Activated naive CD8-positive, alpha-beta T cell treated with anti-CD3 and anti-CD28 coated beads for 36 hours (primary cell): ENCODE results near the gene ANTXR1. TPM values are rescaled to one million over a fixed set of nuclear protein-coding genes. Genes with fewer than 3 reads are reported as not detected.

Experiments used
- DNase-seq: peaks from one replicate; pipeline ENCODE4 v3.0.0; 2021
- H3K27ac Mint-ChIP-seq: one replicate; pipeline ENCODE4 v1.8.0; 2022; ENCODE audit warnings: mild to moderate bottlenecking, moderate library complexity, mixed read lengths
- H3K27me3 Mint-ChIP-seq: one replicate; pipeline ENCODE4 v1.8.0; 2022; ENCODE audit warnings: mild to moderate bottlenecking, mixed read lengths
- H3K36me3 Mint-ChIP-seq: one replicate; pipeline ENCODE4 v1.8.0; 2021; ENCODE audit warnings: mild to moderate bottlenecking, mixed read lengths
- H3K4me1 Mint-ChIP-seq: one replicate; pipeline ENCODE4 v1.8.0; 2021; ENCODE audit warnings: mixed read lengths
- H3K4me3 Mint-ChIP-seq: one replicate; pipeline ENCODE4 v1.8.0; 2022; ENCODE audit warnings: mild to moderate bottlenecking, moderate library complexity, mixed read lengths
- H3K9me3 Mint-ChIP-seq: one replicate; pipeline ENCODE4 v1.8.0; 2022; ENCODE audit warnings: mixed read lengths
- total RNA-seq, 2 experiments: library from RNA; stranded (reverse); gene quantifications; one replicate each; pipeline ENCODE4 v1.2.3, GENCODE V29; 2021

Gene ANTXR1
- total RNA-seq, 2 experiments from 2014 or later = 0.91 to 1.1 TPM

DNA sequence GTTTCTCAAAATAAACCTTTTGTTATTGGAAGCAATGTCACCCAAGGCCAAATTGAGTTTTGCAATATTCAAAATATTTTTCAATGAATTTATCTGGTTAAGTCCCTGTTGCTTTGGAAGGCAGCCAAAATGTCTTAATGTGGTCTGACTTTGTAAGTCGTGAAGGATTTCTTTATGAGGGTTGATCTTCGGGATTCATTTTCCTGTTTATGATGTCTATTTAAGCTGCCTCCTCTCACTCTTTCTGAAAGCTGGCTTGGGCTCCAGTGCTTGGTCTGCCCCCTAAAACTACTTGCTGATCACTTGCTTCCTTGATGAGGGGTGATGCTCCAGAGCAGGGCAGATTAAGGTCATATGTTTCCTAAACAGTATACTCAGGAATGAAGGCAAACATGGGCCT lies 141.1 kb downstream of the ANTXR1 start:
- no peak overlapping the region for H3K27ac Mint-ChIP-seq

DNA sequence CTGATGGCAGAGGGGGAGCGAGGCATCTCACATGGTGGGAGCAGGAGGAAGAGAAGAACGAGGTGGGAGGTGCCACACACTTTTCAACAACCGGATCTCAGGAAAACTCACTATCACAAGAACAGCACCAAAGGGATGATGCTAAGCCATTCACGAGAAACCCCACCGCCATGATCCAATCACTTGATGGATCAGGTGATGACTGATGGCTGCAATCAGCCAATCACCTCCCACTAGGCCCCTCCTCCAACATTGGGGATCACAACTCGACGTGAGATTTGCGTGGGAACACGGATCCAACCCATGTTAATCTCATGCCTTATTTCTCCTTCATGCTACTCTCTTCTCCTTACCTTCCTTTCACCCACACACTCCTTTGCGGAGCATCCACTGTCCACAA lies 143.6 kb downstream of the ANTXR1 start:
- no peak overlapping the region for H3K4me3 Mint-ChIP-seq
- no peak overlapping the region for H3K27ac Mint-ChIP-seq
- H3K9me3 Mint-ChIP-seq = no peaks in the 10 kb centered on the region
- DNase-seq = no peak
- H3K36me3 Mint-ChIP-seq = no peaks in the 10 kb centered on the region
- H3K4me1 Mint-ChIP-seq = no peaks in the 10 kb centered on the region
- H3K27me3 Mint-ChIP-seq = peaks cover 3% of the 10 kb centered on the region

More for the DNA sequence above, 141.1 kb downstream of the ANTXR1 start:
- Mint-ChIP-seq H3K4me1 (no peaks in the 10 kb centered on the region), H3K4me3 (no peak overlapping the region), H3K36me3 (no peaks in the 10 kb centered on the region), H3K27me3 (no peaks in the 10 kb centered on the region), H3K9me3 (no peaks in the 10 kb centered on the region)
- no peak for DNase-seq

GRCh38 chr2:69157441-69157840 lies 144.5 kb downstream of the ANTXR1 start:
- Mint-ChIP-seq H3K4me3 (no peak overlapping the region), H3K27me3 (peaks cover 3% of the 10 kb centered on the region), H3K27ac (no peak overlapping the region), H3K36me3 (no peaks in the 10 kb centered on the region), H3K9me3 (no peaks in the 10 kb centered on the region), H3K4me1 (no peaks in the 10 kb centered on the region)
- DNase-seq = no peak

DNA sequence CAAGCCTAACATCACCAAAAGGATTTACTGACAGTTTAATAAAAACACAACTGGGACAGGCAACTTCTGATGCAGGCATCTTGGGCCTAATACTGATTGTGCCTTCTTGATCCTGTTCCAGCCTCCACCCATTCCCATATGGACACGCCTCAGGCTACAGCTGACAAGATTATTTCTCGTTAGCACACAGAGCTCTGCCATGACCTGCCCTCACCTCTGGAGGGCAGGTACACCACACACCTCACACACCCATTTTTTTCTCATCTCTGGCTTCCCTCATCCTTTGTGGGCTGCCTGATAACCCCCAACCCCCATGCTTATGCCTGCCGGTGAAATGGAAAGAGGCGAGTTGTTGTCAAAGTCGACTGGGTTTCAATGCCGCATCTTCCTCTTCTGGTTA lies 147.0 kb downstream of the ANTXR1 start:
- DNase-seq = no peak
- Mint-ChIP-seq H3K4me3 (no peak overlapping the region), H3K27ac (no peak overlapping the region), H3K36me3 (no peaks in the 10 kb centered on the region), H3K4me1 (no peaks in the 10 kb centered on the region), H3K9me3 (no peaks in the 10 kb centered on the region), H3K27me3 (peaks cover 6% of the 10 kb centered on the region)

- Mint-ChIP-seq H3K27ac (no peak overlapping the region), H3K9me3 (no peaks in the 10 kb centered on the region), H3K4me3 (no peak overlapping the region), H3K4me1 (no peaks in the 10 kb centered on the region), H3K27me3 (peaks cover 6% of the 10 kb centered on the region), H3K36me3 (no peaks in the 10 kb centered on the region)
- no peak for DNase-seq
Observed at GRCh38 chr2:69162057-69162456, 149.1 kb downstream of the ANTXR1 start.

- Mint-ChIP-seq H3K27ac (no peak overlapping the region), H3K4me1 (no peaks in the 10 kb centered on the region), H3K9me3 (no peaks in the 10 kb centered on the region), H3K4me3 (no peak overlapping the region), H3K27me3 (peaks cover 6% of the 10 kb centered on the region), H3K36me3 (no peaks in the 10 kb centered on the region)
- no peak for DNase-seq
Observed at GRCh38 chr2:69163109-69163508, 150.1 kb downstream of the ANTXR1 start.

DNA sequence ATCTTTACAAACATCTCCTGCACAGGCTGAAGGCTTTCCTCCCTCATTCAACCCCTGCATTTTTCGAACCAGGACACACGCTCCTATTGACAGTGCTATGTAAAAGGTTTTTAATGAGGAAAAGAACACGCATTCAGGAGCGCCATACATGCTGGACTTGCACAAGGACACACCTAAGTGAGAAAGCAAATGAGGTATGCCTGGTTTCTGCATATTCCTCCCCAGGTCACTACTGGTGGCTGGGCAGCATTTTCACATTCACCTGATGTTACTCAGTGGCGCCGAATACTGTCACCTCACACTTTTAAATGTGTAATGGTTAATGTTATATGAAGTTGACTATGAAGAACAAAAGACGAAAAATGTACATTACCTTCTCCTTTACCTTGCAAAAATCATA lies 150.6 kb downstream of the ANTXR1 start:
- Mint-ChIP-seq H3K27ac (no peak overlapping the region), H3K27me3 (peaks cover 6% of the 10 kb centered on the region), H3K36me3 (no peaks in the 10 kb centered on the region), H3K4me1 (no peaks in the 10 kb centered on the region), H3K9me3 (no peaks in the 10 kb centered on the region), H3K4me3 (no peak overlapping the region)
- no peak for DNase-seq

DNA sequence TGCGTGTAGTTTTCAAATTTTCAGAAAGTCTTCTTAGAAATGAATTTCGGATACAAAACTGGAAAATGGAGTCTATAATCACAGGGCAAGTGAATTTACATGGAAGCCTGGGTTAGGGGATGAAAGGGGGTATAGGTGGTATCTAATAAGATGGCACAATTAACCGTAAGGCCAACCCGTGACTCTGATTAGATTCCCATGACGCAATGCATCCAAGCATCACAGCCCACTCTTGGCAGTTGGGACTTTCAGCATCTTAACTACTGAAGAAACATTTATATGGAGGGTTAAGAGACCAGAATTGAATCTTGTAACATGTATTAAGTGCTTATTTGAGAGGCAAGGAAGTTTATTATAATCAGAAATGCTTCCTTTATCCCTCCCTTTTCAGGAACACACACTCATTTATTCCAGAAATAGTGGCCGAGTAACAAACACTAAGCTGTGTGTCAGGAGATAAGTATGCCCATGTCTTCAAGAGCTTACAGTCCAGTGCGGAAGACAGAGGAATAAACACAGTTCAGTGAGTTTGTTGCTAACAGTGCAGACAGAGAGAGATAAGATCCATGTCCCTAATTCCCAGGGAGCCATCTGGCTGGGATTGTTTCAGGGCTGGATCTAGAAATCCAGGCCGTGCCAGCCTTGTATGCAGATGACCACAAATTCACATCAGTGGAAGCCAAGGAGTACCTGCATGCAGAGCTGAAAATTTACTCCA lies 151.2 kb downstream of the ANTXR1 start:
- Mint-ChIP-seq H3K36me3 (no peaks in the 10 kb centered on the region), H3K27me3 (peaks cover 6% of the 10 kb centered on the region), H3K27ac (no peak overlapping the region), H3K9me3 (no peaks in the 10 kb centered on the region), H3K4me3 (no peak overlapping the region), H3K4me1 (no peaks in the 10 kb centered on the region)
- no peak for DNase-seq

DNA sequence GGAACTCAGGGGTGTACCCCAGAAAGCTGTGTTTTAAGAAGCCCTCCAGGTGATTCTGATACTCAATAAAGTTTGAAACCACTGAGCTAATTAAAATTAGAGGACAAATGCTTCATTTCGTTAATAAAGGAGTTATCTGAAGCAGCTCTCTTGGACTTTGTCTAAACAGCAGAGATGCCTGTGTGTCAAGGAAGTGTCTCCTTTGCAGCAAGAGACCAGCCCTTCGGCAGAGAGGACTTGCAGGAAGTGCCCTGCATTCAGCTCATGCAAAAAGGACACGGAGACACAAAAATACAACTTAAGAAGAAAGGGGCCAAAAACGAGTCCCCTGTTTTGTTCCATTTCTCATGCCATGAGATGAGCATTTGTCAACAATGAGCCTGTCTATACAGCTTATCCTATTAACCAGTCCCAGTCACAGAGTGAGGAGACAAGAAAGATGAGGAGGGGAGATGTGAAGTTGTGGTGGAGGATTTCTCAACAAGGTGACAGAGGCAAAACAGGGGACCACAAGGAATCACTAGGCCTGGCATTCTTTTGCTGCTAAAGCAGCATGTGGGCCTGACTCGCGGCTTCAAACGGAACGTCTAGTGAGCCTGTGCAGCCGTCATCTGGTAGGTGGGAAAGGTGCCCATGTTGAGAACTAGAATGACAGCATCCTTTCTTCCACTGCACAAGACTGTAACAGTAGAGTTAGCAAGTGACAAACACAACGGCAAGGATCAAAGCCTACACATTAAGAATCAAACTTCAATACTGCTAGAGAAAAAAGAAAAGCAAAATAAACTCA lies 152.3 kb downstream of the ANTXR1 start:
- no peak for DNase-seq
- Mint-ChIP-seq H3K36me3 (no peaks in the 10 kb centered on the region), H3K4me3 (no peak overlapping the region), H3K9me3 (no peaks in the 10 kb centered on the region), H3K27me3 (peaks cover 7% of the 10 kb centered on the region), H3K27ac (no peak overlapping the region), H3K4me1 (no peaks in the 10 kb centered on the region)

GRCh38 chr2:69166465-69166811 lies 153.5 kb downstream of the ANTXR1 start:
- H3K27me3 Mint-ChIP-seq = peaks cover 11% of the 10 kb centered on the region
- no peaks in the 10 kb centered on the region for H3K9me3 Mint-ChIP-seq
- H3K4me3 Mint-ChIP-seq = no peak overlapping the region
- no peak for DNase-seq
- H3K36me3 Mint-ChIP-seq = no peaks in the 10 kb centered on the region
- no peaks in the 10 kb centered on the region for H3K4me1 Mint-ChIP-seq
- no peak overlapping the region for H3K27ac Mint-ChIP-seq

- Mint-ChIP-seq H3K9me3 (no peaks in the 10 kb centered on the region), H3K36me3 (no peaks in the 10 kb centered on the region), H3K27me3 (peaks cover 13% of the 10 kb centered on the region), H3K4me1 (no peaks in the 10 kb centered on the region), H3K27ac (no peak overlapping the region), H3K4me3 (no peak overlapping the region)
- DNase-seq = no peak
Observed at GRCh38 chr2:69166812-69167468, 154.0 kb downstream of the ANTXR1 start.

GRCh38 chr2:69167469-69167822 lies 154.5 kb downstream of the ANTXR1 start:
- no peaks in the 10 kb centered on the region for H3K36me3 Mint-ChIP-seq
- no peak for DNase-seq
- H3K4me1 Mint-ChIP-seq = no peaks in the 10 kb centered on the region
- H3K9me3 Mint-ChIP-seq = no peaks in the 10 kb centered on the region
- no peak overlapping the region for H3K4me3 Mint-ChIP-seq
- peaks cover 13% of the 10 kb centered on the region for H3K27me3 Mint-ChIP-seq
- H3K27ac Mint-ChIP-seq = no peak overlapping the region

GRCh38 chr2:69168144-69168813 lies 155.3 kb downstream of the ANTXR1 start:
- Mint-ChIP-seq H3K9me3 (no peaks in the 10 kb centered on the region), H3K4me1 (no peaks in the 10 kb centered on the region), H3K27ac (no peak overlapping the region), H3K36me3 (no peaks in the 10 kb centered on the region), H3K4me3 (no peak overlapping the region), H3K27me3 (peaks cover 12% of the 10 kb centered on the region)
- DNase-seq = no peak

DNA sequence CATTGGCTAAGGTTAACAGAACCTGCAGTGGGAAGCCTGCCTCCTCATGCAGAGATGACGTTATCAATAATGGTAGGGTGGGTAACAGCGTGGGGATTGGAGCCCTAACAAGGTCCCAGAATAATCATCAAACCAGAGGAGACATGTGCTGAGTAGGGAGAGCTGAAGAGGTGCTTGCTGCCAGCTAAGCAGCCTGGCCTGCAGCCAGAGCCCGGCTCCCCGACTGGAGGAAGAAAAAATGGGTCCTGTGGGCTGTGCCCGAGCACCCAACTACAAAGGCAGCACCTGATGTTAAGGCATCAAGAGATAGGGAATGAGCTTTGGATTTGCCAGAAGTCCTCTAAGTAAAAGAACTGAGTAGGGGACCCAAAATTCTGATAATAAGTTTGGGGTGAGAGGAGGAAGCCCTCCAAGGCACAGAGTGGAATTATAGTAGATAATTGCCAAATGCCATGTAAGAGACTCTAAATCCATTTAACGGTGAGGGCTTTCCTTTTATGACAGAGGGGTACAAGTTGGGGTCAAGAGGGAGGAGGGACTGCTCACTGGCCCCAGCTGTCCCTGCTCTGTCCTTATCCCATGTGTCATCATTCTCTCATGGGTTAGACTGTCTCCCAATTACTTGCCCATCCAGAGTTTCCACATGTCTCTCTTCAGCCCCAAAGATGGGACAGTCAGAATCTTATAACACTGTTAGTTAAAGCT lies 156.1 kb downstream of the ANTXR1 start:
- Mint-ChIP-seq H3K27me3 (peaks cover 10% of the 10 kb centered on the region), H3K36me3 (no peaks in the 10 kb centered on the region), H3K27ac (no peak overlapping the region), H3K4me3 (no peak overlapping the region), H3K4me1 (no peaks in the 10 kb centered on the region), H3K9me3 (no peaks in the 10 kb centered on the region)
- no peak for DNase-seq
